Panc1 (cell line): ENCODE measurements around the gene ANKRD26. TPM values are rescaled to one million over a fixed set of nuclear protein-coding genes. Genes with fewer than 3 reads are reported as not detected.

Experiments
- ATAC-seq: fragments of 200-7000 bp; cut with Tn5 transposase; 2 replicates; pipeline ENCODE4 v1.9.1; 2020; ENCODE audit warnings: mild to moderate bottlenecking, moderate library complexity
- BruUV-seq: library from RNA; stranded (reverse); fragments of 400-500 nt; replicated peaks from 2 replicates; lab custom pipeline; 2021; lab: Mats Ljungman, UMichigan
- CTCF ChIA-PET: fragments of 300-600 bp; sonication (Branson Sonifier 250); formaldehyde crosslinking; loops from one replicate; lab custom pipeline; 2022; ENCODE audit warnings: antibody characterized with exemption; lab: Charles Lee
- POLR2A ChIA-PET: fragments of 300-600 bp; sonication (Branson Sonifier 250); formaldehyde crosslinking; loops from one replicate; lab custom pipeline; 2022; ENCODE audit warnings: antibody characterized with exemption; lab: Charles Lee
- DNase-seq: peaks from one replicate; pipeline ENCODE4 v3.0.0-alpha.2; 2010; ENCODE audit warnings: low read depth, low spot score
- H3K27ac ChIP-seq: 2 replicates; pipeline ENCODE4 v1.5.1; 2011; ENCODE audit warnings: mild to moderate bottlenecking, low read length, inconsistent platforms
- H3K27me3 ChIP-seq: fragments of 200-500 bp; sonication (Bioruptor generic); 2 replicates; pipeline ENCODE4 v1.6.0; 2014; ENCODE audit warnings: low read length, inconsistent platforms; ENCODE audit not compliant: control insufficient read depth, insufficient read depth
- H3K36me3 ChIP-seq: fragments of 200-500 bp; sonication (Bioruptor generic); 2 replicates; pipeline ENCODE4 v1.5.1; 2014; ENCODE audit warnings: inconsistent platforms, mild to moderate bottlenecking, low read length, moderate library complexity; ENCODE audit not compliant: control insufficient read depth, insufficient read depth
- H3K4me1 ChIP-seq: 2 replicates; pipeline ENCODE4 v1.5.1; 2011; ENCODE audit warnings: inconsistent platforms, mild to moderate bottlenecking, low read length, moderate library complexity; ENCODE audit not compliant: control insufficient read depth, insufficient read depth
- H3K4me3 ChIP-seq, 2 experiments: 2 replicates each; pipeline ENCODE4 v1.5.1; 2011 to 2012; ENCODE audit warnings: low read depth in 2 of 2, low read length in 2 of 2, mild to moderate bottlenecking in 2 of 2, inconsistent platforms in 1 of 2, moderate library complexity in 1 of 2
- H3K9me3 ChIP-seq: fragments of 200-500 bp; sonication (Bioruptor generic); 2 replicates; pipeline ENCODE4 v1.5.1; 2014; ENCODE audit warnings: low read depth, mild to moderate bottlenecking, inconsistent platforms, low read length, moderate library complexity; ENCODE audit not compliant: control insufficient read depth, insufficient read depth
- CTCF ChIP-seq: fragments of 450-650 bp; IDR thresholded peaks from 2 replicates; pipeline ENCODE4 v1.5.1; 2017; ENCODE audit warnings: mild to moderate bottlenecking
- POLR2AphosphoS5 ChIP-seq: IDR thresholded peaks from 2 replicates; pipeline ENCODE4 v1.6.1; 2012; ENCODE audit warnings: mild to moderate bottlenecking, low read depth, low read length, moderate library complexity
- SIN3A ChIP-seq: IDR thresholded peaks from 2 replicates; pipeline ENCODE4 v1.6.1; 2012; ENCODE audit warnings: low read depth, mild to moderate bottlenecking, low read length, moderate library complexity, borderline replicate concordance; ENCODE audit not compliant: insufficient read depth
- TCF7L2 ChIP-seq: IDR thresholded peaks from 2 replicates; pipeline ENCODE4 v1.6.1; 2011; ENCODE audit warnings: mild to moderate bottlenecking, low read depth, low read length, inconsistent platforms
- in situ Hi-C: cut with HindIII; loops from 2 replicates; pipeline ENCODE4 v1.10.0; 2016; ENCODE audit warnings: low sequenced_read_pairs, low pct_unique_long_range_greater_than_20kb
- intact Hi-C: fragments of 100-400 bp; cut with micrococcal nuclease; formaldehyde crosslinking; loops from one replicate; pipeline ENCODE4 v1.10.0; 2022; ENCODE audit not compliant: unreplicated experiment
- total RNA-seq: library from RNA; stranded (reverse); gene quantifications from one replicate; pipeline ENCODE4 v1.2.1, GENCODE V29; 2021; ENCODE audit not compliant: unreplicated experiment
- TF ChIP-seq, protein P1 (sequence below), 2 experiments: IDR thresholded peaks; 2 replicates each; pipeline ENCODE4 v1.6.1; 2011 to 2012; ENCODE audit warnings: low read depth in 2 of 2, control low read depth in 1 of 2, low read length in 1 of 2, mild to moderate bottlenecking in 1 of 2, moderate library complexity in 1 of 2; ENCODE audit not compliant: insufficient read depth in 1 of 2

The ANKRD26 gene
- total RNA-seq, 1 experiment from 2014 or later = 6.9 TPM

DNA sequence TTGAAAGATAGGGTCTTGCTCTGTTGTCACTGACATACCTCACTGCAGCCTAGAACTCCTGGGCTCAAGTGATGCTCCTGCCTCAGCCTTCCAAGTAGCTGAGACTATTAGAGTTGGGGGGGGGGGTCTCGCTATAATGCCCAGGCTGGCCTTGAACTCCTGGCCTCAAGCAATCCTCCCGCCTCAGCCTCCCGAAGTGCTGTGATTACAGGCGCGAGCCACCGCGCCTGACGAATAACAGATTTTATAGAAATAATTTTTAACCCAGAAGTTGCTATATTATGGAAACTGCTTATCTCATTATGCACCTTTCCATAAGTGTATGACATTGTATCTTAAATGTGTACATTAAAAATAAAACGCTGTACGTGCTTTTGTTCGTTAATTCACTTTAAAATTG is 846 bp downstream of the ANKRD26 start:
- in situ Hi-C loops = no loop called here
- CTCF ChIA-PET = no interaction called here
- no peak for ATAC-seq

GRCh38 chr10:27088119-27089044 is 11.9 kb downstream of the ANKRD26 start:
- CTCF ChIA-PET = no interaction called here
- Histone ChIP-seq H3K4me3 (no peak overlapping the region), H3K36me3 (no peaks in the 10 kb centered on the region), H3K27me3 (no peaks in the 10 kb centered on the region), H3K4me1 (no peaks in the 10 kb centered on the region), H3K27ac (no peak overlapping the region), H3K9me3 (no peaks in the 10 kb centered on the region)
- in situ Hi-C loops (no loop called here), intact Hi-C loops (no loop called here)
- no peak for DNase-seq
- BruUV-seq = no TSS peak
- POLR2A ChIA-PET = no interaction called here
- no peak for ATAC-seq
- TF ChIP-seq TCF7L2 (no peak), SIN3A (no peak), POLR2AphosphoS5 (no peak), CTCF (no peak)
- TF ChIP-seq, protein P1, sequence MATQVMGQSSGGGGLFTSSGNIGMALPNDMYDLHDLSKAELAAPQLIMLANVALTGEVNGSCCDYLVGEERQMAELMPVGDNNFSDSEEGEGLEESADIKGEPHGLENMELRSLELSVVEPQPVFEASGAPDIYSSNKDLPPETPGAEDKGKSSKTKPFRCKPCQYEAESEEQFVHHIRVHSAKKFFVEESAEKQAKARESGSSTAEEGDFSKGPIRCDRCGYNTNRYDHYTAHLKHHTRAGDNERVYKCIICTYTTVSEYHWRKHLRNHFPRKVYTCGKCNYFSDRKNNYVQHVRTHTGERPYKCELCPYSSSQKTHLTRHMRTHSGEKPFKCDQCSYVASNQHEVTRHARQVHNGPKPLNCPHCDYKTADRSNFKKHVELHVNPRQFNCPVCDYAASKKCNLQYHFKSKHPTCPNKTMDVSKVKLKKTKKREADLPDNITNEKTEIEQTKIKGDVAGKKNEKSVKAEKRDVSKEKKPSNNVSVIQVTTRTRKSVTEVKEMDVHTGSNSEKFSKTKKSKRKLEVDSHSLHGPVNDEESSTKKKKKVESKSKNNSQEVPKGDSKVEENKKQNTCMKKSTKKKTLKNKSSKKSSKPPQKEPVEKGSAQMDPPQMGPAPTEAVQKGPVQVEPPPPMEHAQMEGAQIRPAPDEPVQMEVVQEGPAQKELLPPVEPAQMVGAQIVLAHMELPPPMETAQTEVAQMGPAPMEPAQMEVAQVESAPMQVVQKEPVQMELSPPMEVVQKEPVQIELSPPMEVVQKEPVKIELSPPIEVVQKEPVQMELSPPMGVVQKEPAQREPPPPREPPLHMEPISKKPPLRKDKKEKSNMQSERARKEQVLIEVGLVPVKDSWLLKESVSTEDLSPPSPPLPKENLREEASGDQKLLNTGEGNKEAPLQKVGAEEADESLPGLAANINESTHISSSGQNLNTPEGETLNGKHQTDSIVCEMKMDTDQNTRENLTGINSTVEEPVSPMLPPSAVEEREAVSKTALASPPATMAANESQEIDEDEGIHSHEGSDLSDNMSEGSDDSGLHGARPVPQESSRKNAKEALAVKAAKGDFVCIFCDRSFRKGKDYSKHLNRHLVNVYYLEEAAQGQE (IDR thresholded peaks at IDR 0.05; ENCODE audit: insufficient read depth in 1 of 2, low read depth in 2 of 2, low read length in 1 of 2) = no peak

More for the DNA sequence above, 846 bp downstream of the ANKRD26 start:
- no peaks in the 10 kb centered on the region for H3K4me1 ChIP-seq
- H3K27ac ChIP-seq = peak overlapping the region; percentile 87
- POLR2A ChIA-PET = no interaction called here
- TF ChIP-seq CTCF = no peak
- TF ChIP-seq SIN3A = no peak
- no peak for TF ChIP-seq TCF7L2
- TF ChIP-seq, protein P1 (IDR thresholded peaks at IDR 0.05; ENCODE audit: insufficient read depth in 1 of 2, low read depth in 2 of 2, low read length in 1 of 2) = no peak
- TF ChIP-seq POLR2AphosphoS5 = no peak
- intact Hi-C loops = no loop called here
- H3K36me3 ChIP-seq = peaks cover 4% of the 10 kb centered on the region; the same call in 1 of the 2 replicates
- H3K9me3 ChIP-seq = no peaks in the 10 kb centered on the region
- no TSS peak for BruUV-seq
- H3K27me3 ChIP-seq = no peaks in the 10 kb centered on the region
- no peak for DNase-seq
- peak overlapping the region; percentile 71 to 83 for H3K4me3 ChIP-seq
